Trophoblast cell (in vitro differentiated cells and primary cell): ENCODE data around the gene ARFGAP2.
A peak's percentile ranks its signal among the peaks of the same experiment; 100 is the strongest.
"Not testable (repeated sequence)": the region's sequence is repeated elsewhere in the genome, so short reads cannot be mapped to it uniquely, and the experiment has no call there.

Source experiments
- DNase-seq, 2 donors: peaks; one replicate each; pipeline ENCODE4 v3.0.0-alpha.2; 2016
- H2AFZ ChIP-seq: 2 replicates; pipeline ENCODE4 v1.6.1; 2013; ENCODE audit warnings: low read length, moderate library complexity, mild to moderate bottlenecking; ENCODE audit not compliant: insufficient read depth, poor library complexity
- H2AK5ac ChIP-seq: 2 replicates; pipeline ENCODE4 v1.6.1; 2013; ENCODE audit warnings: mild to moderate bottlenecking, low read length
- H2BK120ac ChIP-seq: 2 replicates; pipeline ENCODE4 v1.6.1; 2013; ENCODE audit warnings: low read length, mild to moderate bottlenecking, moderate library complexity; ENCODE audit not compliant: insufficient read depth, poor library complexity
- H2BK12ac ChIP-seq: 2 replicates; pipeline ENCODE4 v1.6.1; 2013; ENCODE audit warnings: mild to moderate bottlenecking, low read length, moderate library complexity
- H2BK5ac ChIP-seq: 2 replicates; pipeline ENCODE4 v1.6.1; 2013; ENCODE audit warnings: low read length, low read depth, moderate library complexity, mild to moderate bottlenecking; ENCODE audit not compliant: poor library complexity
- H3K14ac ChIP-seq: 2 replicates; pipeline ENCODE4 v1.6.1; 2013; ENCODE audit warnings: mild to moderate bottlenecking, low read length
- H3K18ac ChIP-seq: 2 replicates; pipeline ENCODE4 v1.6.1; 2013; ENCODE audit warnings: mild to moderate bottlenecking, low read length
- H3K23ac ChIP-seq: 2 replicates; pipeline ENCODE4 v1.6.1; 2013; ENCODE audit warnings: low read length
- H3K27ac ChIP-seq: 2 replicates; pipeline ENCODE4 v1.5.1; 2013; ENCODE audit warnings: low read depth, mild to moderate bottlenecking, inconsistent platforms, low read length, moderate library complexity
- H3K27me3 ChIP-seq: 2 replicates; pipeline ENCODE4 v1.6.1; 2013; ENCODE audit warnings: inconsistent platforms, mild to moderate bottlenecking, low read length, moderate library complexity; ENCODE audit not compliant: insufficient read depth
- H3K36me3 ChIP-seq, 2 experiments: 1 replicate in 1 of 2; 2 replicates in 1 of 2; pipeline ENCODE4 v1.6.1; 2013; ENCODE audit warnings: low read length in 2 of 2, mild to moderate bottlenecking in 2 of 2, moderate library complexity in 1 of 2; ENCODE audit not compliant: insufficient read depth in 2 of 2, control insufficient read depth in 1 of 2
- H3K4ac ChIP-seq: 2 replicates; pipeline ENCODE4 v1.6.1; 2013; ENCODE audit warnings: low read depth, mild to moderate bottlenecking, low read length, moderate library complexity
- H3K4me1 ChIP-seq, 2 experiments: 1 replicate in 1 of 2; 2 replicates in 1 of 2; pipeline ENCODE4 v1.6.1; 2013; ENCODE audit warnings: low read length in 2 of 2, mild to moderate bottlenecking in 2 of 2, moderate library complexity in 1 of 2; ENCODE audit not compliant: insufficient read depth in 2 of 2, control insufficient read depth in 1 of 2
- H3K4me2 ChIP-seq: 2 replicates; pipeline ENCODE4 v1.6.1; 2013; ENCODE audit warnings: inconsistent platforms, mild to moderate bottlenecking, low read length, moderate library complexity
- H3K4me3 ChIP-seq: 2 replicates; pipeline ENCODE4 v1.5.1; 2013; ENCODE audit warnings: mild to moderate bottlenecking, low read depth, low read length, inconsistent platforms
- H3K79me1 ChIP-seq: one replicate; pipeline ENCODE4 v1.6.1; 2013; ENCODE audit warnings: low read length
- H3K79me2 ChIP-seq: 2 replicates; pipeline ENCODE4 v1.6.1; 2013; ENCODE audit warnings: low read length, mild to moderate bottlenecking; ENCODE audit not compliant: control insufficient read depth, insufficient read depth, poor library complexity
- H3K9ac ChIP-seq: 2 replicates; pipeline ENCODE4 v1.6.1; 2013; ENCODE audit warnings: mild to moderate bottlenecking, low read length
- H3K9me3 ChIP-seq: 2 replicates; pipeline ENCODE4 v1.6.1; 2013; ENCODE audit warnings: low read depth, mild to moderate bottlenecking, control low read depth, inconsistent platforms, low read length; ENCODE audit not compliant: insufficient read depth
- H4K12ac ChIP-seq: 2 replicates; pipeline ENCODE4 v1.6.1; 2013; ENCODE audit warnings: low read depth, mild to moderate bottlenecking, low read length, moderate library complexity
- H4K8ac ChIP-seq: 2 replicates; pipeline ENCODE4 v1.6.1; 2013; ENCODE audit warnings: low read depth, mild to moderate bottlenecking, low read length, moderate library complexity
- H4K91ac ChIP-seq: one replicate; pipeline ENCODE4 v1.6.1; 2013; ENCODE audit warnings: low read depth, mild to moderate bottlenecking, low read length, moderate library complexity
- WGBS: extraction: QIAGEN DNeasy Blood & Tissue Kit; methylation state at CpG from one replicate; pipeline ENCODE4 v1.1.7; 2013; ENCODE audit warnings: missing lambda C conversion rate; ENCODE audit not compliant: insufficient read length, insufficient coverage; ENCODE audit errors: extremely low coverage; 5-methylcytosine and 5-hydroxymethylcytosine counted together

The ARFGAP2 gene

DNA sequence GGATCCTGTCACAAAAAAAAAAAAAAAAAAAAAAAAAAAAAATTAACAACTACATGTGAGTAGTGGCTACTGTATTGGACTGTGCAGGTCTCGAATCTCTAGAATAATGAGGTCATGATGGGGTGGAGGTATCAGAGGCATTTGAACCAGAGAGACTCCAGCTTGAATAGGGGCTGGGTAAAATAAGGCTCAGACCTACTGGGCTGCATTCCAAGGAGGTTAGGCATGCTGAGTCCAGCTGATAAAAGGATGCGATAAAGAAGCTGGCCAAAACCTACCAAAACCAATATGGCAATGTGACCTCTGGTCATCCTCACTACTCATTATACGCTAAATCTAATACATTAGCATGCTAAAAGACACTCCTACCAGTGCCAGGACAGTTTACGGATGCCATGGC lies 15.4 kb upstream of the ARFGAP2 start:
- Histone ChIP-seq H3K9me3 (no peaks in the 10 kb centered on the region), H3K4ac (no peak overlapping the region), H3K79me2 (no peaks in the 10 kb centered on the region), H3K79me1 (peaks cover 15% of the 10 kb centered on the region), H2AFZ (no peak overlapping the region), H2BK5ac (peak overlapping the region; percentile 79), H3K36me3 (no peaks in the 10 kb centered on the region), H3K9ac (no peak overlapping the region), H3K4me3 (no peak overlapping the region), H4K91ac (no peak overlapping the region), H3K14ac (no peak overlapping the region), H2BK120ac (peak overlapping the region; percentile 82), H3K18ac (no peak overlapping the region), H3K23ac (no peak overlapping the region), H2BK12ac (no peak overlapping the region), H3K4me2 (peak overlapping the region; percentile 43), H4K8ac (no peak overlapping the region), H2AK5ac (no peak overlapping the region), H3K27ac (peak overlapping the region; percentile 68), H3K4me1 (peaks cover 23 to 40% of the 10 kb centered on the region in 2 experiments), H3K27me3 (no peaks in the 10 kb centered on the region), H4K12ac (no peak overlapping the region)
- DNase-seq = peak; percentile 90 to 95
- no CpG with 5 or more reads among the region's 4 CpGs for WGBS

DNA sequence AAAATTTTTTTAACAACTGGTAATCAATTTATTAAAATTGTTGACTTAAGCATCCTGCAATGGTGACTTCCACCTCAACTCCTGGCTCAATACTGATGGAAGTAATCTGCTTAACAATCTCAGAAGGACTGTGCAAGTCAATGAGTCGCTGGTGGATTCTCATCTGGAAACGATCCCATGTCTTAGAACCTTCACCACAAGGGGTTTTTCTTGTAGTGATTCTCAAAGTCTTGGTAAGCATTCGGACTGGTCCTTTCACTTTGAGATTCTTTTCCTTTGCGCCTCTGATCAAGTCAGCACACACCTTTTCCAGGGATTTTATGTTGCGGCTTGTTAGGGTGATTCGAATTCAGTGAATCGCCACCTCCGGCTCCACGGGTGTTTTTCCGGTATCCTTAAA lies 14.5 kb upstream of the ARFGAP2 start:
- not testable (repeated sequence) for H3K79me2 ChIP-seq, H3K27me3 ChIP-seq, H4K12ac ChIP-seq, H3K9me3 ChIP-seq, H3K4me2 ChIP-seq, H3K4me3 ChIP-seq, H3K36me3 ChIP-seq, H3K4ac ChIP-seq, H3K9ac ChIP-seq, H3K23ac ChIP-seq, H2AFZ ChIP-seq
- WGBS = no CpG with 5 or more reads among the region's 10 CpGs
- peak in 1 of 2 donors; percentile 17 for DNase-seq
- Histone ChIP-seq H3K14ac (peak overlapping the region; percentile 69), H2BK120ac (peak overlapping the region; percentile 82), H2BK12ac (peak overlapping the region; percentile 96), H4K8ac (peak overlapping the region; percentile 16), H2BK5ac (peak overlapping the region; percentile 79), H3K79me1 (peaks cover 22% of the 10 kb centered on the region), H3K18ac (peak overlapping the region; percentile 48), H2AK5ac (peak overlapping the region; percentile 73), H3K4me1 (peaks cover 28 to 47% of the 10 kb centered on the region in 2 experiments), H4K91ac (peak overlapping the region; percentile 77), H3K27ac (peak overlapping the region; percentile 59)

DNA sequence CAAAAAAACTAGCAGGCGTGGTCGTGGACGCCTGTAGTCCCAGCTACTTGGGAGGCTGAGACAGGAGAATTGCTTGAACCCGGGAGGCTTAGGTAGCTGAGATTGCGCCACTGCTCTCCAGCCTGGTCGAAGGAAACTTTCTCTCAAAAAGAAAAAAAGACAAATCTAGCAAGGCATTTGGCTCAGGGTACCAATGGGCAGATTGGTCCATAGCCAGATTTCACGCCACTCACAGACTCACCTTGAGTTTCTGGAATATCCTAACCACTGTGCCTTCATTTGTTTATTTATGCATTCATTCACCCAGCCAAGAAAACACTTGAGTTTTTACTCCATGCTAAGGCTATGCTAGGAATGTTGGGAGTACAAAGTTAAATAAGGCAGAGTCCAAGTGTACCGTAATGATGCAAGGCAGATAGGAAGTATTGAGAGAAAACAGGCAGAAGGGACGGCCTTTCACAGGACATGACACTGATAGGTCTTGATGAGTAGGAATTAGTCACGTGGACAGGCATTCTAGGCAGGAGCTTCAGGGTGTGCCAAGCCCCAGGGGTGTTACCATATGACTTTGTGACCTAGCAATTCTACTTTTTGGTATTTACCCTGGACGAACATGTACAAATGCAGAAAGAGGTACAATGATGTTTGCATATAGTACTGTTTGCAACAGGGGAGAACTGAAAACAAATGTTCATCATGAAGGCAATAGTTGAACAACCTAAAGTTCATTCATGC lies 12.6 kb upstream of the ARFGAP2 start:
- H3K14ac ChIP-seq = no peak overlapping the region
- no CpG with 5 or more reads among the region's 11 CpGs for WGBS

DNA sequence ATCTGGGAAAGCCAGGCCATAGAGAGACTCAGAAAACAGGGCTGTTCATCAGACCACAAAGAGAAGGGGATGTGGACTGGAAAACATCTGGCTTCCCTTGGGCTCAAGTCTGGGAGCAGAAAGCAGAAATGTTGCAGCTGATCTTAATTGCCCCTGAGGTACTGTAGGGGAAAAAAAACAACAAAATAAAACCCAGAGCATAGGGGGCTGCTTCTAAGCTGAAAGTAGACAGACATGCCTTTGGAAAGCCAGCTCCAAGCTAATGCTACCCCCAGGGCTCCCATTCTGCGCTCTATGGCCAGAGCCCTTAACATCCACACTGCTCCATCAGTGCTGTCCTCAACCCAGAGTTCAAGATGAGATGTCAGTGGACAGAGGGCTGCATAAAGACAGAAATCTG lies 11.6 kb upstream of the ARFGAP2 start:
- Histone ChIP-seq H3K27me3 (no peaks in the 10 kb centered on the region), H3K23ac (no peak overlapping the region), H3K27ac (peak overlapping the region; percentile 87), H3K14ac (no peak overlapping the region), H2AFZ (no peak overlapping the region), H4K91ac (no peak overlapping the region), H3K4me2 (peak overlapping the region; percentile 94), H2BK120ac (no peak overlapping the region), H3K18ac (no peak overlapping the region), H4K12ac (no peak overlapping the region), H3K9ac (no peak overlapping the region), H3K36me3 (peaks cover 5 to 7% of the 10 kb centered on the region in 2 experiments), H3K9me3 (no peaks in the 10 kb centered on the region), H4K8ac (no peak overlapping the region), H2BK5ac (no peak overlapping the region), H3K4ac (no peak overlapping the region), H3K4me3 (no peak overlapping the region), H2AK5ac (no peak overlapping the region), H3K79me1 (peaks cover 33% of the 10 kb centered on the region), H3K79me2 (peaks cover 20% of the 10 kb centered on the region), H2BK12ac (no peak overlapping the region), H3K4me1 (peaks cover 38 to 60% of the 10 kb centered on the region in 2 experiments)
- DNase-seq = no peak
- no CpG with 5 or more reads among the region's 1 CpG for WGBS

More for the DNA sequence above, 12.6 kb upstream of the ARFGAP2 start:
- Histone ChIP-seq H3K4ac (no peak overlapping the region), H3K27ac (peak overlapping the region; percentile 30), H4K91ac (peak overlapping the region; percentile 33), H2BK12ac (peak overlapping the region; percentile 12), H4K12ac (no peak overlapping the region), H2BK5ac (peak overlapping the region; percentile 63), H3K4me2 (peak overlapping the region; percentile 27), H2BK120ac (no peak overlapping the region), H3K4me1 (peaks cover 36 to 57% of the 10 kb centered on the region in 2 experiments), H2AK5ac (no peak overlapping the region), H3K23ac (no peak overlapping the region), H3K4me3 (no peak overlapping the region), H2AFZ (no peak overlapping the region), H3K18ac (peak overlapping the region; percentile 43), H3K36me3 (peaks cover 0 to under 1% of the 10 kb centered on the region in 2 experiments), H3K9ac (no peak overlapping the region), H3K79me1 (peaks cover 34% of the 10 kb centered on the region), H3K79me2 (peaks cover 17% of the 10 kb centered on the region), H3K9me3 (no peaks in the 10 kb centered on the region), H4K8ac (no peak overlapping the region), H3K27me3 (no peaks in the 10 kb centered on the region)
- DNase-seq = peak; percentile 78 to 84
